NCI-H524 treated with DMSO at 0.1 percent for 48 hours (cell line): ENCODE measurements around the gene ARHGAP9.
"Not testable (repeated sequence)": the region's sequence is repeated elsewhere in the genome, so short reads cannot be mapped to it uniquely, and the experiment has no call there.

Experiments used
- DNase-seq: peaks from one replicate; lab custom pipeline; 2025; lab: John Stamatoyannopoulos, UW

The ARHGAP9 gene

GRCh38 chr12:57517187-57517586 lies 37.5 kb upstream of the ARHGAP9 start:
- no peak for DNase-seq

DNA sequence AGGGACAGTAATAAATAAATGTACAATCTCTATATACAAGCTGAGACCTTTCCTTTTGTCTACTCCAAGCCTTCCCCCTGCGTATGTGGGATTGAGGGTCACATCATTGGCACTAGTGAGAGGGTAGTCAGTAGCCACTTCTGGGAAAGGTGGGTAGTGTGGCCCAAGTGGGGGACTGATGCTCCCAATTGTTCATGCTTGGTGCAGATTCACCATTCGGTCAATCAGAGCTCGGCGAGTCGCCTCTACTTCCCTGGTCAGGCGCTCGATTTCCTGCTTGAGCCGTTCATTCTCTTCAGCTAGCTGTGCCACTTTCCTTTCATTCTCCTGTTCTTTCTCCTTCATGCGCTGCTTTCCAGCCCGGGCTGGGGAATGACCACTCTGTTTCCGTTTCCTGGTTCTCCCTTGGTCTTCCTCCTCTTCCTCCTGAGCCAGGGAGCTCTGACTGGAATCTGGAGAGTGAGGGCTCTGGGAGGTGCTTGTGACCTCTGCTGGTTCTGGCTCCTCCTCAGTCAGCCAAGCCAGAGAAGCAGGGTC lies 37.0 kb upstream of the ARHGAP9 start:
- no peak for DNase-seq

DNA sequence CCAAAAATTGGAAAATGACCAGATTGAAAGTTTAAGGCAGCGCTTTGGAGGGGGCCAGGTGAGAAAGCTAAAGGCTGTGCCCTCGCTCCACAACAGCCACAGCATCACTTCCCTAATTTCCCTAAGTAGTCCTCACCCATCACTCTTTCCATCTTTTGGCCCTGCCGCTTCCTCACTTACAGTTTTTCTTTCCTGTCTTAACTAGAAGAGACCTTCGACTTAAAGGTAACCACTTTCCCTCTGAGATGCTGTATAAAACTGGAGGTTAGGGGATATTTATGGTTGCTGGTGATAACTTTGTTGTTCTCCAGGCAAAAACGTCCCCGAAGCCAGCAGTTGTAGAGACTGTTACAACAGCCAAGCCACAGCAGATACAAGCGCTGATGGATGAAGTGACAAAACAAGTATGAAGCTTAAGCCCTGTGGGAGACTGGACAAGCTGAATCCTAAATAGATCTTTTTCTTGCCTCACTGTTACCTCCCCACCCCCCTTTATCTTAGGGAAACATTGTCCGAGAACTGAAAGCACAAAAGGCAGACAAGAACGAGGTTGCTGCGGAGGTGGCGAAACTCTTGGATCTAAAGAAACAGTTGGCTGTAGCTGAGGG lies 36.4 kb upstream of the ARHGAP9 start:
- no peak for DNase-seq

GRCh38 chr12:57515408-57515933 lies 35.8 kb upstream of the ARHGAP9 start:
- DNase-seq: no peak

- DNase-seq: no peak
These were observed 35.2 kb upstream of the ARHGAP9 start for GRCh38 chr12:57514720-57515407.

DNA sequence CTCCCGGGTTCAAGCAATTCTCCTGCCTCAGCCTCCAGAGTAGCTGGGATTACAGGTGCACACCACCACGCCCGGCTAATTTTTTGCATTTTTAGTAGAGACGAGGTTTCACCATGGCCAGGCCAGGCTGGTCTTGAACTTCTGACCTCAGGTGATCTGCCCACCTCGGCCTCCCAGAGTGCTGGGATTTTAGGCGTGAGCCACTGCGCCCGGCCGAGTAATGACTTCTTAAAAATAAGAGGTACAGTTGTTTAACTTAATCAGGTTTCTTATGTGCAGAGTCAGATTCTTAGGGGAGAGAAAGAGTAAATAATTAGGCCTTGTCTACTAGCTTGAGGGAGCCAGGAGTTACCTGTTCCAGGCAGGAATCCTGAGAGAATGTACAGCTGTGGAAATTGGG lies 34.6 kb upstream of the ARHGAP9 start:
- DNase-seq: not testable (repeated sequence)

GRCh38 chr12:57513677-57514076 lies 34.0 kb upstream of the ARHGAP9 start:
- not testable (repeated sequence) for DNase-seq

- DNase-seq: no peak
These were observed 33.6 kb upstream of the ARHGAP9 start for GRCh38 chr12:57513266-57513665.

DNA sequence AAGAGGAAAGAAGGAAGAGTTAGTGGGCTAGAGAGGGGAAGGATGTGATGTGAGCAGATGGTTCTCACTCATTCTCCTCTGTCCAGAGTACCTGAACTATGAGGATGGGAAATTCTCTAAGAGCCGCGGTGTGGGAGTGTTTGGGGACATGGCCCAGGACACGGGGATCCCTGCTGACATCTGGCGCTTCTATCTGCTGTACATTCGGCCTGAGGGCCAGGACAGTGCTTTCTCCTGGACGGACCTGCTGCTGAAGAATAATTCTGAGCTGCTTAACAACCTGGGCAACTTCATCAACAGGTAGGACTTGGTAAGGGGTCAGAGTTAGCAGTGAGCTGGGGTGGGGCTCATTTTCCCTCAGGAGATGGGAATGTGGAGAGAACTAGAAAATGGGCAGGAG lies 33.0 kb upstream of the ARHGAP9 start:
- DNase-seq: no peak

DNA sequence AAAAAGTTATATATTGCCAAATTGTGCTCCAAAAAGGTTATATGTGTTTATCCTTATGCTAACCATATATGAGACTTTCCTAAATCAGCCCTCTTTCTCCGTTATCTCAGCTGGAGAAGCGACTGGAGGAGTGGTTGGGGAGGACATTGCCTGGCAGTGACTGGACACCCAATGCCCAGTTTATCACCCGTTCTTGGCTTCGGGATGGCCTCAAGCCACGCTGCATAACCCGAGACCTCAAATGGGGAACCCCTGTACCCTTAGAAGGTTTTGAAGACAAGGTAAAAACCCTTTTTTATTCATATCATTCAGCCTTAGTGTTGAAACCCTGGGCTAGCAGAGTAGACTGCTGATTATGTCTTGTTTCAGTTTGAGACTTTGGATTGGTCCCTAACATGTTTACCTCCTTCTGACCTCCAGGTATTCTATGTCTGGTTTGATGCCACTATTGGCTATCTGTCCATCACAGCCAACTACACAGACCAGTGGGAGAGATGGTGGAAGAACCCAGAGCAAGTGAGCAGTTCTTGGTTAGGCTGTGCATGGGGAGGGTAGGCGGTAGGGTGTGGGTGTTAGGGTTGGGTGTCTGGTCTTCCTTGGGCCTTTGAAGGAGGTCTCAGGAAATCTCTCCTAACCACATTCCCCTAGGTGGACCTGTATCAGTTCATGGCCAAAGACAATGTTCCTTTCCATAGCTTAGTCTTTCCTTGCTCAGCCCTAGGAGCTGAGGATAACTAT lies 32.1 kb upstream of the ARHGAP9 start:
- no peak for DNase-seq

- DNase-seq: no peak
These were observed 31.5 kb upstream of the ARHGAP9 start for GRCh38 chr12:57511161-57511560.

- DNase-seq: not testable (repeated sequence)
These were observed 28.1 kb upstream of the ARHGAP9 start for GRCh38 chr12:57507796-57508195.

DNA sequence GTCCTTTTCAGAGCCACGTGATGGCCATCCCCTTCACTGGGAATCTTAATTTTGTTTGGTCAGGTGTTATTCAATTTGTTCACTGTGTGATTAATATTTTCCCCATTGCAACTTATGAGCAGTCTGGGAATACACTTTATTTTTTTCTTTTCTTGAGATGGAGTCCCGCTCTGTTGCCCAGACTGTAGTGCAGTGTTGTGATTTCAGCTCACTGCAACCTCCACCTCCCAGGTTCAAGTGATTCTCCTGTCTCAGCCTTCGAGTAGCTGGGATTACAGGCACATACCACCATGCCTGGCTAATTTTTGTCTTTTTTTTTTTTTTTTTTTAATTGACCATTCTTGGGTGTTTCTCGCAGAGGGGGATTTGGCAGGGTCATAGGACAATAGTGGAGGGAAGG lies 26.9 kb upstream of the ARHGAP9 start:
- not testable (repeated sequence) for DNase-seq

- DNase-seq: not testable (repeated sequence)
These were observed 22.8 kb upstream of the ARHGAP9 start for GRCh38 chr12:57502311-57502969.

DNA sequence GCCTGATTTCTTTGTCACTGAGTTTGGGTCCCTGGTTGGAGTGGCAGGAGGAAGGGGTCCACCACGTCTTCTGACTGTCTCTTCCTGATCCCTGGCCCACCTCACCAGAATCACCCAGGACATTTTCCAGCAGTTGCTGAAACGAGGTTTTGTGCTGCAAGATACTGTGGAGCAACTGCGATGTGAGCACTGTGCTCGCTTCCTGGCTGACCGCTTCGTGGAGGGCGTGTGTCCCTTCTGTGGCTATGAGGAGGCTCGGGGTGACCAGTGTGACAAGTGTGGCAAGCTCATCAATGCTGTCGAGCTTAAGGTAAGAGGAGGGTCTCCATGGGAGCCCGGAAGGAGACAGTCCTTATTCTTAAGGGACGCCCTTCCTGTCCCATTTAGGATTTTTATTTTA lies 20.5 kb upstream of the ARHGAP9 start:
- DNase-seq: no peak

DNA sequence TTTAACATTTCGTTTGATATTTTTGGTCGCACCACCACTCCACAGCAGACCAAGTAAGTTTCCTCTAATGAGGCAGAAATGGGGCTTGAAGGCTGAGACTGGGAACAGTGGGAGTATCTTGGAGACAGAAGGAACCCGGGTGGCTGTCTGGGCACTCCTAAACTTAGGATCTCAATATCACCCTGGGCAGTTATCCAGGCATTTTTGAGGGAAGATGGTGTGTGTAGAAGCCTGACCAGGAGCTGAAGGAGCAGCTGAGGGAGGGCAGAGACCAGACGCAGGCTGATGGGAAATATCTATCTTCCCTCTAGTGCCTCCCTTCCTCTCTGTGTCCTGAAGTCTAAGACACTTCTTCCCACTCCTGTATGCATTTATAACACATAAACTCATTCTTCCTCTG lies 18.9 kb upstream of the ARHGAP9 start:
- no peak for DNase-seq

- no peak for DNase-seq
These were observed 18.5 kb upstream of the ARHGAP9 start for GRCh38 chr12:57498132-57498502.

DNA sequence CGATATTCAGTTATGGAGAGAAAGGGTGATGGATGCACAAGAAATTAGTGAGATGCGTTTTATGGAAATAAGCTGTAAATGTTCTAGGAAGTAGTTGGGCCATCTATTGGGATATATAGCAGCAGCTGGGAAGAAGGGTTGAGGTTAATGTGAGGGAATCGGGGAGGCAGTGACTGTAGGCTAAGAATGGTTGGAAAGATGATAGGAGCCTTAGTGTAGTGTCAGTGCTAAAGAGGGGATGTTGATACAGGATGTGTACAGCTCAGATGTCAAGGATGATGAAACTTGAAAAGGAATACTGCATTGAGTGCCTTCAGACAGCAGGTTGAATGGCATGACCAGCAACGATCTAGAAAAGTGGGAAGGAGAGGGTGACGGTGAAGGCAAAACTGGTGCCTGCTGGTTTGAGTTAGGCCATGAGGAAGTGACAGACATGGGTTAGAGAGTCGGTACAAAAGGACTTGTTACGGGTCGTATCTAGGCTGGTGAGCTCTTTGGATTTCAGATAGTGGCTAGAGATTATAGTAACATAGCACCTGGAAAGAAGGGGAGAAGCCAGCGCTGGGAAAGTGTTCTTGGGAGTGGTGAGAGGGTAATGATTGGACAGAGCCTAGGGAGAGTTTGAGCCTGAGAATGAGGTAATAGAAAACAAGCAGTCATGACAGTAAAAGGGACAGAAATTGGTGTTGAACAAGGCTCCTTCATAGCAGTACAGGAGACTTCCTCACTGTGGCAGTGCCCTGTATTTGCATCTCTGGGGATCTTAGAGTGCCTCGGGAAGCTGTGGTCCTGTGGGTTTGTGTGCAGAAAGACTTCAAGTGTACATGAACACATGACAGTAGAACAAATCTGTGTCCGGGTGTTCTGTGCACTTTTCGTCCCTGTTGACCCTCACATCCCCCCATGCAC lies 17.8 kb upstream of the ARHGAP9 start:
- no peak for DNase-seq

GRCh38 chr12:57496822-57497221 lies 17.2 kb upstream of the ARHGAP9 start:
- no peak for DNase-seq

DNA sequence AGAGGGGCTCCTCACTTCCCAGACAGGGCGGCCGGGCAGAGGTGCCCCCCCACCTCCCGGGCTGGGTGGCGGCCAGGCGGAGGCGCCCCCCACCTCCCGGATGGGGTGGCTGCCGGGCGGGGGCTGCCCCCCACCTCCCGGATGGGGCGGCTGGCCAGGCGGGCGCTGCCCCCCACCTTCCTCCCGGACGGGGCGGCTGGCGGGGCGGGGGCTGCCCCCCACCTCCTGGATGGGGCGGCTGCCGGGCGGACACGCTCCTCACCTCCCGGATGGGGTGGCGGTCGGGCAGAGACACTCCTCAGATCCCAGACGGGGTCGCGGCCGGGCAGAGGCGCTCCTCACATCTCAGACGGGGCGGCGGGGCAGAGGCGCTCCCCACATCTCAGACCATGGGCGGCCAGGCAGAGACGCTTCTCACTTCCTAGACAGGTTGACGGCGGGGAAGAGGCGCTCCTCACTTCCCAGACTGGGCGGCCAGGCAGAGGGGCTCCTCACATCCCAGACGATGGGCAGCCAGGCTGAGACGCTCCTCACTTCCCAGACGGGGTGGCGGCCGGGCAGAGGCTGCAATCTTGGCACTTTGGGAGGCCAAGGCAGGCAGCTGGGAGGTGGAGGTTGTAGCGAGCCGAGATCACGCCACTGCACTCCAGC lies 15.5 kb upstream of the ARHGAP9 start:
- DNase-seq: not testable (repeated sequence)
